Middle frontal gyrus (tissue), 1 donor: Measurements from ENCODE around the gene RNF14.

Source experiments
- DNase-seq: peaks from one replicate; pipeline ENCODE4 v3.0.0-alpha.2; 2015; ENCODE audit warnings: low spot score; ENCODE audit errors: extremely low spot score

The RNF14 gene

GRCh38 chr5:141948812-141949211 lies 20.1 kb upstream of the RNF14 start:
- DNase-seq = no peak

- no peak for DNase-seq
Observed at GRCh38 chr5:141949511-141949910, 19.4 kb upstream of the RNF14 start.

DNA sequence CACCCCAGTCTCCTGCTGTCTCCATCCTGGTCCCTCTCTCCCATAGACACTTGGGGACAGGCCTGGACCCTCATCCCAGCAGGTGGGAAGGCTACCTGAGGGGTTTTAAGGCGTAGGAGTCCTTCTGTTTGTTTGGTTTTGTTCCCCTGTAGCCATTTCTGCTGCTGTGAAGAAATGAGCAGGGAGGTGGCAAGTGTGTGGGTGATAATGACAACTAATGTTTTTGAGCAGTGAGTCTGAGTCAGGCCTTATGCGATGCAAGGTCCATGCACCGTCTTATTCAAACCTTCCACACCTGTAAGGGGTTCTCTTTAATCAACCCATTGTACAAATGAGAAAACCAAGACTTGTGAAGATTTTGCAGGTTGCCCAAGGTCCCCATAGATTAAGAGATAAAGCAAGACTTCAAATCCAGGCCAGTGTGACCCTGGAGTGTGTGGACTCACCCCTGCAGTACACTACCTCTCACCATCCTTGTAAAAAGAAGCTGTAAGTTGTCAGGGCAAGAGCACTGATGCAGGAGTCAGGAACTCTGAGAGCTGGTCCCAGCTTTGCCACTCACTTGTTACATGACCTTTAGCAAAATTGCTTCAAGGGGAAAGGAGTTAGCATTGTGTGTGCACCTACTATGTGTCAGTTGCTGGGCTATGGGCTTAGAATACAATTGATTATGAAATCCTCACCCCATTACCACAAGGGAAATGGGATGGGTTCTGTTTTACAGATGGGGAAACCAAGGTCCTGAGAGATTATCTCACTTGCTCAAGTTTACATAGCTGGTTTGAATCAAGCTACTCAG lies 18.5 kb upstream of the RNF14 start:
- no peak for DNase-seq

- DNase-seq = no peak
Observed at GRCh38 chr5:141951332-141951781, 17.5 kb upstream of the RNF14 start.

- no peak for DNase-seq
Observed at GRCh38 chr5:141952020-141952419, 16.9 kb upstream of the RNF14 start.

- DNase-seq = no peak
Observed at GRCh38 chr5:141954194-141954593, 14.7 kb upstream of the RNF14 start.

DNA sequence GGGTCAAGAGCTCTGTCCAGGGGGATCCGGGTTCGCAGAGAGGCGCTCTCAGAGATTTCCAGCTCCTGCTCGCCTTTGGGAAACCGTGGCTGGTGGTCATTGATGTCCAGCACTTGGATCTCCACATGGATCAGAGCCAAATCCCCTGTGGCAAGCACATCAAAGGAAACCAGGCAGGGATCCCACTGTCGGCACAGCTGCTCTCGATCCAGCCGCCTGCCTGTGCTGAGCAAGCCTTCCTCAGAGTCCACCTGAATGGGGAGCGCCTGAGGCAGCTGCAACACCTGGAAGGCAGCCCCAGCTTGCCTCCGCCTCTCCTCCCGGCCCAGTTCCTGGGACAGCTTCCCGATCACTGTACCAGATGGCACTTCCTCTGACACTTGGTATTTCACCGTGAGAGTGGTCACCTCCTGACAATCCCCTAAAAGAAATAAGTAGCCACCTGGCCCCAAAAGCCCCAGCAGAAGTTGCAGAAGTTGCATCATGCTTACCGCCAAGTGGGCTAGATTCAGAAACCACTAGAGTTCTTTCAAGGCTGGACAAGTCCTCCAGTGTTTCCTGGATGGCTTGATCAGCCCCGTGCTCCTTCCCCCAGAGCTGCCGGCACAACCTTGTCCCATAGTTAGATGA lies 11.4 kb upstream of the RNF14 start:
- no peak for DNase-seq

DNA sequence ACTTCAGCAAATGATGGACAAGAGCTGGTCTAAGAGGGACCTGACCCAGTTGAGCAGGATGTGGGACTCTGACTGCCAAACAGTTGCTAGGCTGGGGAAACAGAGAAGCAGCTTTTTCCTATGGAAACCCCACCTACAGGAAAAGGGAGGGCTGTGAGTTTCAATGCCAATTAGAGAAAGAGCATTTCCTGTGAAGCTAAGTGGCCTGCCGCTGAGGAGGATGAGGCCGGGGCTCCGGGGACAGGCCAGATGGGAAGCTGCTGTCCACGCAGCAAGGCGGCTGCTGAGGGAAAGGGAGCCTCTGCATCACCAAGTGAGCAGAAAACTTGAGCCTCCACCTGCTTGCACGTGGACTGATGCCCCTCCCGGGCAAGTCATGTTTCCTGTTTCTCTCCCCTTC lies 10.8 kb upstream of the RNF14 start, which contains the start of gene PCDH12:
PCDH12 (minus strand) TSS at position 90 of the 400 bp plus-strand sequence. CDS start 351 bp downstream, outside the sequence.
- no peak for DNase-seq

- no peak for DNase-seq
Observed at GRCh38 chr5:141958546-141959172, 10.2 kb upstream of the RNF14 start.

GRCh38 chr5:141960018-141960417 lies 8.9 kb upstream of the RNF14 start:
- DNase-seq = no peak

DNA sequence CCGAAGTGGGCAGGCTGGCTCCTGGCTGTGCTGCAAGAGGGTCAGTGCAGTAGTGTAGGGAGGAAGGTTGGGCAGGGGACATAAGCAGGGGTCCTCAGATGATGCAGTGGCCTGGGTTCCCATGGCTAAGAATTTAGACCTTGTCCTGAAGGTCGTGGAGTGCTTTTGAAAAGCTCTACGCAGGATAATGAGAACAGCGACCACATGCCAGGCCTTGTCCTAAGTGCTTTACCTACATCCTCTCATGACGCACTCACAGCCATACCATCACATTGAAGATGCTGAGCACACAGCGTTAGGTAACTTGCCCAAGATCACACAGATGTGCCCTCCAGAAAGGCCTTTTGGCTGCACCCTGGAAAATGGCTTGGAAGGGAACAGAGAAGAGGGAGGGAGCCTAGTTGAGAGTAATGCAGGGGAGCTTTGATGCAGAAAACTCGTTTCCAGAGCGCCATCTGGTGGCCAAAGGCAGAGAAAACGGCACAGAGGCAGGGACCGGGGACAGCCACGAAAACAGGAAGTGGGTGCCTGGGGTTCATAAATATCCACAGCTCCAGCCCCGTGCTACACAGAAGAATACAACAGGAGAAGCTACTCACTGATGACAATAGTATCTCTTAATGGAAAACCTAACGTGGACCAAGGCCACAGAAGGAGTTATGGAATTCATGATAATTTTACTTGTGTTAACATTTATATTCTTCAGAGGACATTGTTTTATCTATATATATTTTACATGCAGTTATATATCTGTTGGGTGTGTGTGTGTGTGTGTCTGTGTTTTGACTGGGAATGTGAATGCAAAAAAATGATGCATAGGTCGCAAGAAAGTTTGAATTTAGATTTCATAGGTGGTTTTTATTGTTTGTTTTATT lies 8.2 kb upstream of the RNF14 start:
- peak; percentile 88 for DNase-seq

DNA sequence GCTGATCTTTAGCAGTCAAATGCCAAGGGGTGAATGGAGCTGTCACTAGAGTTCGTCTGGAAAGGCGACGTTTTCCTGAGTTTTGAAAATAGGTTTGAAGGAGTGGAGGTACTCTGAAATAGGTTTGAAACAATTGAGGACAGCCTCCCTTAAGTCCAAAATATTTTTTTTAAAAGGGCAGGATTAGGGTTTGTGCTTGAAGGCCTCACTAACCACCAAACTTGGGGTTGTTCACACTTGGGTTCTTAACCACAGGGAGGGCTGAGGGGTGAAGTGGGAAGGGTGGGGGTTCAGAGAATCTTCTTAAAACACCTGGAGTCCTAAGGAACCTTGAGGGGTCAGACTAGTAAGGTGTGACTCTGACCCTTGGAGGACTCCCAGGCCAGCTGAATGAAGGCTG lies 7.4 kb upstream of the RNF14 start:
- no peak for DNase-seq

DNA sequence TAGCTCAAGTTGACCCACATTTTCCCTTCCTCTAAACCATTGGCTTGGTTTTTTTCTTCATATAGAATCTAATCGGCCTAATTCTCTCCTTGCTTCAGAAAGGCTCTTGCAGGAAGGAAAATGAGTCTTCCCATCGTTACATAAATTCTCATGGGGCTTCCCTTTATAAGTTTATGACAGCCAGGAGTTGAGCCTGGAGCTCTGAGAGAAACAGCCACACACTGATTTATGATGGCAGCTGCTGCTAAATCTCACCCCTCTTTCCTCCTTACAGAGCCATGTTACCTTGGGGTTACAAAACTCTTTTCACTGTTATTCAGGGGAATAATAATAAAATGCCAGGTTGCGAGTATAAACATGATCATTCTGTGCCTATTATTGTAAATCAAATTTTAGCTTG lies 5.2 kb upstream of the RNF14 start:
- no peak for DNase-seq

- DNase-seq = no peak
Observed at GRCh38 chr5:141965071-141965470, 3.8 kb upstream of the RNF14 start.

GRCh38 chr5:141966275-141966962 lies 2.5 kb upstream of the RNF14 start:
- DNase-seq = no peak

- no peak for DNase-seq
Observed at GRCh38 chr5:141966963-141967333, 2.0 kb upstream of the RNF14 start.

GRCh38 chr5:141969783-141970771 lies 1.2 kb downstream of the RNF14 start:
- DNase-seq = no peak

GRCh38 chr5:141973871-141974595 lies 5.1 kb downstream of the RNF14 start:
- no peak for DNase-seq

DNA sequence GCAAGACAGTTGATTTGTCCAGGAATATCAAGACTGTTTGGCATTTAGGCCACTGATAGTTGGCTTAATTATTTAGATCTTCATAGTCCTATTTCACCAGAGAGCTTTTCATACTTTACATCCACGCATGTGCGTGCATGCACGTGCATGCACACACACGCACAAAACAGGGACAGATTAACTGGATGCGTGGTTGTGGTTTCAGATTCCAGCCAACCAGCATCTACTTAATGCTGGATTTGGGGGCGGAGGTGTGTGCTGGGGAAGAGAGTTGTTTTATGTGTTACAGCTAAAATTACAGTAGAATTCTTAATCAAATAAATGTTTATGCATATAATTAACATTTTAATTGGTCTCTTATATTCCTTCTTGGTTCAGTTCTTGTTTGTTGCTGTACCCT lies 7.3 kb downstream of the RNF14 start:
- no peak for DNase-seq
